Measurements from ENCODE around the gene RPL36AL.
"Not testable (repeated sequence)": the region's sequence is repeated elsewhere in the genome, so short reads cannot be mapped to it uniquely, and the experiment has no call there.

The RPL36AL gene

GRCh38 chr14:49620182-49621113, at the start of gene RPL36AL, which contains the start of gene MGAT2:
Gene RPL36AL (minus strand): TSS chr14:49620626. CDS start chr14:49619104, 1,522 bp downstream.
Gene MGAT2 (plus strand): TSS chr14:49620799. CDS start chr14:49621269, 470 bp downstream.
- DNase-seq, result peak; percentile 99

- peak; percentile 23 for DNase-seq
These were observed 39.4 kb upstream of the RPL36AL start for GRCh38 chr14:49659526-49660455.

- DNase-seq, result not testable (repeated sequence)
These were observed 37.1 kb upstream of the RPL36AL start for GRCh38 chr14:49657500-49657899.

- DNase-seq, result no peak
These were observed 34.1 kb upstream of the RPL36AL start for GRCh38 chr14:49654511-49654910.

- no peak for DNase-seq
These were observed 33.1 kb upstream of the RPL36AL start for GRCh38 chr14:49653508-49653907.

- no peak for DNase-seq
These were observed 21.7 kb upstream of the RPL36AL start for GRCh38 chr14:49642163-49642562.

GRCh38 chr14:49641697-49642129, 21.3 kb upstream of the RPL36AL start:
- DNase-seq, result peak; percentile 10

GRCh38 chr14:49640540-49641417, 20.4 kb upstream of the RPL36AL start:
- no peak for DNase-seq

- no peak for DNase-seq
These were observed 17.2 kb upstream of the RPL36AL start for GRCh38 chr14:49637534-49638078.

GRCh38 chr14:49636866-49637265, 16.4 kb upstream of the RPL36AL start:
- DNase-seq, result no peak

- DNase-seq, result peak; percentile 88
These were observed 14.3 kb upstream of the RPL36AL start, which contains the start of gene DNAAF2 for GRCh38 chr14:49634547-49635334. Gene DNAAF2 (minus strand): TSS chr14:49635244. CDS start chr14:49635149, 95 bp downstream.

GRCh38 chr14:49633640-49634546, 13.5 kb upstream of the RPL36AL start:
- peak; percentile 98 for DNase-seq

GRCh38 chr14:49623941-49624839, 3.8 kb upstream of the RPL36AL start:
- no peak for DNase-seq

- DNase-seq, result no peak
These were observed 3.0 kb upstream of the RPL36AL start for GRCh38 chr14:49623387-49623786.

- no peak for DNase-seq
These were observed 1.7 kb upstream of the RPL36AL start for GRCh38 chr14:49622022-49622607.

GRCh38 chr14:49621114-49621881, 872 bp upstream of the RPL36AL start:
- peak; percentile 60 for DNase-seq

GRCh38 chr14:49619730-49620129, 696 bp downstream of the RPL36AL start:
- no peak for DNase-seq
